GM21390 (cell line): Measurements from ENCODE around the gene PSMD3.

ENCODE experiments used
- ATAC-seq: cut with Tn5 transposase; IDR thresholded peaks from one replicate; pipeline ENCODE4 v1.9.1; 2021; ENCODE audit not compliant: unreplicated experiment

PSMD3 gene

DNA sequence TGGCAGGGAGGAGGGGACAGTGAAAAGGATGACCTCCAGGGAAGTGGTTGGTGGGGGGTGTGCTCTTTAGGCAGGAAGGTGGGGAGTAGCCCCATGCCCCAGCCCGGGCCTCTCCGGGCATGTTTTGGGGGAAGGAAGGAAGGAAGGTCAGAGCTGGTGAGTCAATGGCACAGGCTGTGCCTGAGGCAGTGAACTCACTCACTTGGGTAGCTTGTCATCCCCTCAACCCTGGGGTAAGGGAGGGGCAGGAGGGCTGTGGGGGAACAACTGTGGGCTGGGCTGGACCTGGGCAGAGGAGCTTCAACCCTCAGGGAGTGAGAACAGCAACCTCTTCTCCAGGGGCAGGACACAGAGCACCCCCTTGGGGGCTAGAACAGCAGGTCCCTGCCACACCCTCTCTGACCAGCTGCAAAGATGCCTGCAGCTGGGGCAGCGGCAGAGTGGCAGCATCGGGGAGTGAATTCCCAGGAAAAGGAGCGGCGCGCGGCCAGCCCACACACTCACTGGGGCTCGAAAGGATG lies 40.9 kb downstream of the PSMD3 start:
- ATAC-seq: no peak

DNA sequence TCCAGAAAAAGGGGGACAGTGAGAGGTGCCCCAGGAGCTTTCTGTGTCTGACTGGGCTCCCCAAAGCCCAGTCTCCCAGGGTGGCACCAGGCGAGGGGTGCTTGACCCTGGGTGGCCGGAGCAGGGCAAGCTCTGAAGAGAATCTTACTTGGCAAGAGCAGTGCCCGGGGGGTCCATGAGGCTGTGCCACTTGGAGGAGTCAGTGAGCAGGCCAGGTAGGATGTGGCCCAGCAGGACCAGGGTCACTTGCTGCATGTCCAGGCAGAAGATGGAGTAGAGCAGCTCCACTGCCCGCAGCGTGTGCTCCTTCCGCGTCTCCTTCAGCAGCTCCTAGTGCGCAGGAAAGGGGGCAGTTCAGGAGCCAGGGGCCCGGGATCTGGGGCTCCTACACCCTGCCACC lies 41.9 kb downstream of the PSMD3 start:
- ATAC-seq: no peak

DNA sequence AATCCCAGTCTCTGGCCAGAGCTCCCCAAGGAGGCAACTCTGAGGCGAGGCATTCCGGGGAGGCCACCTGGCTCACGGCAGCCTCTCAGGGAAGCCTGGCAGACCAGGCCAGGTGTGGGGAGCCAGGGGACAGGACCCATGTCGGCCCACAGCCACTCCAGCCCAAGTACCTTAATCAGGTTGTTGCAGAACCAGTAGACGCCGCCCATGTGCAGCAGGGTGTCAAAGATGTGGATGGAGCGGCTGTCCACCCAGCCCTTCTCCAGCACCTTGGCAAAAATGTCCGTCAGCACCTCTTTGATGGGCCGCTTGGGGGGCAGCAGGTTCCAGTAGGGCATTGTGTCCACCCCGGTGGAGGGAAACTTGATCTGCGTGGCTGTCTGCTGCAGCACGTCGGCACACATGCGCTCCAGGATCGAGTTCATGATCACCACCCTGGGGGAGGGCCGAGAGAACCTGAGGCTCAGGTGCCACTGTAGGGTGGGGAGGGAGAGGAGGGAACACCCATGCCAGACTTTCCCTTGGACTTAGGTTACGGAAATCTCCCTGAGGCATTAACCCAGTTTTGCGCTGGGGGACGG lies 42.4 kb downstream of the PSMD3 start:
- no peak for ATAC-seq

DNA sequence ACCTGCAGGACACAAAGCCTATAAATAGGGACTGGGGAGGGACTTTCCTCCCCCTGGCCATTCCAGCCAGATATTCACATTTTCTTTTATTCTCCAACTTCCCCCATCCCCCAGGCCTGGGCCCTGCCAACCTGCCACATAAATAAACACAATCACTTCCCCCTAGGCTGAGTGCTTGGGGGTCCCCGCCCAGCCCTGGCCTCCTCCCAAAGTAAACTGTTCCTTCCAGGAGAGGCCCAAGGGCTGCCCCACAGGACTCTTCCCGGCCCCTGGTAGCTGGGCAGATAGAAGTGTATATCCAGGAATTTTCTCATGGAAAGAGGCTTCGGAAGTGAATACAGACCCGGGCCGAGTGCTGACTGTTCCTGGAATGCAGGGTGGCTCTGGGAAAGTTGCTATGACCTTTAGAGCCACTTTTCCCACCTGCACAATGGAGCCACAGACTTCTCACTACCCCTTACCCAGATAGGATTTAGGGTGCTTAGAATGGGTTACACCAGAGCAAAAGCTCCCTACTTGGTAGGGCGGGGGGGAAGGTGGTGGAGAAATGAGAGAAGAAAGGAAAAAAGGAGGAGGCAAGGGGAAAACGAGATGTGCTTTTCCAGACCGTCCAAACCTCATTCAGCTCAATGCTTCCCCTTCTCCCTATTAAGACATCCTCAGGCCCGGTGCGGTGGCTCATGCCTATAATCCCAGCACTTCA lies 43.1 kb downstream of the PSMD3 start:
- no peak for ATAC-seq

DNA sequence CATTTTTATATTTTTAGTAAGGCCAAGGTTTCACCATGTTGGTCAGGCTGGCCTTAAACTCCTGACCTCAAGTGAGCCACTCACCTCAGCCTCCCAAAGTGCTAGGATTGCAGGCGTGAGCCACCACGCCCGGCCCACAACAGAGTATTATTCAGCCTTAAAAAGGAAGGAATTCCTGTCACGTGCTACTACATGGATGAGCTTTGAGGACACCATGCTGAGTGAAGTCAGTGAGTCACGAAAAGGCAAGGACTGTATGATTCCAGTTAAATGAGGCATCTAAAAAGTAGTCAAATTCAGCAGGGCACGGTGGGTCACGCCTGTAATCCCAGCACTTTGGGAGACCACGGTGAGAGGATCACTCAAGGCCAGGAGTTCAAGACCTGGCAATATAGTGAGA lies 44.3 kb downstream of the PSMD3 start:
- no peak for ATAC-seq

DNA sequence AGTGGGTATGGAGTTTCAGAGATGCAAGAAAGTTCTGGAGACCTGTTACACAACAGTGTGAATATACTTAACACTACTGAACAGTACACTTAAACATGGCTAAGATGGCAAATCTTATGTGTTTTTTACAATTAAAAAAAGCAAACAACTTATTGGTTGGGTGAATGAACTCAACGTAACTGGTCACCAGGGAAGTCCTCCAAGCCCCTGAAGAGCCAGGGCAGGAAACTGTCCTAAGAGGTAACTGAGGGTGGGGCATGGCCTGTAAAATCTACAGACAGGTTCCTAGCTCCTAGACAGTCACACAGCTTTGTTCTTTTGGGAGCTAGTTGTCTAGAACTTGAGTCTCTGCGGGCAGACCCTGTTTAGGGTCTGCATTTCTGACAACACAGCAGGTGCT lies 45.0 kb downstream of the PSMD3 start:
- no peak for ATAC-seq

DNA sequence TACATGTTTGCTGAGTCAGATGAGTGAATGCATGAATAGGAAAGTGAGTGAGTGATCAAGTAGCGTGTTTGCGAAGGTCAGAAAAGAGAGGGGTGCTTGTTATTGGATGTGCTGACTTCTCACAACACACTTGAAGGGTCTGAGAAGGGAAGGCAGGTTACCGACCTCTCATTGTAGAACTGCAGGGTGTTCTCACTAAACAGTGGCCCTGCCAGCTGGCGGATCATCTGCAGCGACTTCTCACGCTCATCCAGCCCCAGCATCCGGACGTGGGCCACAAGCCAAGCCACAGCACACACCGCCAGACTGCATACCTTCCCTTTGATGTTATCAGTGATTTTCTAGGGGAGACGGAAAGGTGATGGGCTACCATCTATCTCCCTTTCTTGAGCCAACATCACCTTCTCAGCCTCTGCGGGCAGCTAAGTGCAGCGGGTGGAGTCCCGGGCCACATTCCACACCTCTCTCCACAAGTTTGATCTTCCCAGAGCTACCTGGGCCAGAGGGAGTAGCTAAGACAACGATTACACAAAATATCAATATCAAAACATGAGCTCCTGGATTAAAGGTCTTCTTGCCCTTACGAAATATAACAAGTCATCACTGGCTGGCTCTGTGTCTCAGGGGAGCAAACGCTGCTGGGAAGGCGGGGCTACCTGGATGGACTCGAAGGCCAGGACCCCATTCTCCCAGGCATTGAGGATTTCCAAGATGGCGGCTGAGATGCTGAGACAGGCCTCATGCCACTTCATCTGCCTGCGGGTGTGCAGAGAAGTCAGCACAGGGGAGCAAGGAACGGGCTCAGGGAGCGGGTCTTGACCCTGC lies 45.6 kb downstream of the PSMD3 start:
- ATAC-seq: no peak

DNA sequence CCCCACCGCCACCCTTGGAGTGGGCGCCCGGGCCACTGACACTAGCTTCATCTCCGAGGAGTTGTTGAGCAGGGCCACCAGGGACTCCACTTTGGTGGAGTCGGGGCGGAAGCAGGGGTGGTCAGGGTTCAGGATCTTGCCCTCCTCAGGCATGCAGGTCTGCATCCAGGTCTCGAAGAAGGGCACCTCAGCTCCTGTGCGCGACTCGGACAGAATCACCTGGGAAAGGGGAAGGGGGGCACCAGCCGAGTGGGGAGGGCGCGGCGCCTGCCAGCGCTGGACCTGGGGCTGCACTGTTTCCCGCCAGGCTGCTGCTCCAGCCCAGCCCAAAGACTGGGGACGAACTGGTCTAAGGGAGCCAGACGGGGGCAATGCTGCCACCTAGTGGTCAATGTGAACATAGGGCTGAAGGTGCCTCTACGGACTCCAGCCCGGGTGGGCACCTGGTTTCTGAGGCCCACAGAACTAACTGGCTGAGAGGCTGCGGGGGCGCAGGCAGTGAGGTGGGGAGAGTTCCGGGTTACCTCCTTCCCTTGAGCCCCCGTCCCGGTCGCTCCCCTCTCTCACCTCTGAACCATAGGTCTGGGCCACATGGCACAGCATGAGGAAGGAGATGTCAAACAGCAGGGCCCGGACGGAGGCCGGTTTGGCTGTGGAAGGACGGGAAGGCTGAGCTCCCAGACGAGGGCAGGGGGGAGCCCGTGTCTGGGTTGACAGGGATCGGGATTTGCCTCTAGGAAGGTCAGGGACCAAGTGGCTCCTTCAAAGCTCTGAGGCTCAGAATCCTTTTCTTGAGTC lies 46.4 kb downstream of the PSMD3 start:
- ATAC-seq: no peak

DNA sequence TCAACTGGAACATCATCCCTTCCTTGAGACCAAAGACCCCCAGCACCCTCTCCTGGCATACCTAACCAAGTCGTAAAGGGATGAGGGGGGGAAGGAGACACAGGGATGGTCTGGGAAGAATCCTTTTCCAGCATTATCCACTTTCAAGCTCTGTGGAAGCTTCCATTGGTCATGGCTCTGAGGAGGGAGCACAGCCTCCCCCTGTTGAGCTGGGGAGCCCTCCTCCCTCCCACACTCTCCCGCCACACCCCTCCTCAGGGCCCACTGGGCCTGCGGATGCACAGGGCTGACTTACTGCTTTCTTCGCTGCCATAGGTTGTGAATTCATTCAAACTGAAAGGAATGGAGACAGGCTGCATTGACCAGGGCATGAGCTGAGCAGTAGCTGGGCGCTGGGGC lies 47.0 kb downstream of the PSMD3 start:
- no peak for ATAC-seq

DNA sequence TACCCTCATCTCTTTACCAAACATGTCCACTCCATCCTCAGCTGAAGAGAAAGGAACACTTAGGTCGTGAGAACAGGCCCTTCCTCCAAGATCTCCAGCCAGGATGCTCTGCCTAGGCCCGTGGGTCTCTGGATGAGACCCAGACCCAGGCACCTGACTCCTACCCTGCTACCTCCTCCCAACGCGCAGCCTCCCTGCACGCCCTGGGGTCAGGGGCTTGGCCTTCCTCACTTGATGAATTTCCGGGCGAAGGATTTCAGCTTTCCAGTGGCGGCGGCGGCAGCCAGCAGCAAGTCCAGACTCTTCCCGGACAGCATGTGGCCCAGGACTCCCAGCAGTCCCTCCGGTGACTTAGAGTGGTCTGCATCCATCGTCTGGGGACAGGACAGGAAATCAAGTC lies 48.0 kb downstream of the PSMD3 start:
- ATAC-seq: no peak

DNA sequence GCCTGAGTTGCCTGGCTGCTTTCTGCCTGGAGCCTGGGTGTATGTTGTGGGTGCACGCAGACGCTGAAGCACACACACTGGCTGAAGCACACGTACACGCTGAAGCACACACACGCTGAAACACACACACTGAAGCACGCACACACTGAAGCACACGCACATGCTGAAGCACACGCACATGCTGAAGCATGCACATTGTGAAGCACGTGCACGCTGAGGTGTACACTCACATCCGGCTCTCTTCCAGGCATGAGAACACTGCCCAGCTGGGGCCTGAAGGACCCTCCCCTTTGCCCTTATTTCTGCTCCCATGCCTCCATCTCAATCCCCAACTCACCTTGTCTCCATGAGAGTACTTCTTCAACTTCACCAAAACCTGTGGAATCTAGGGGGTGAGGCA lies 51.1 kb downstream of the PSMD3 start:
- no peak for ATAC-seq

DNA sequence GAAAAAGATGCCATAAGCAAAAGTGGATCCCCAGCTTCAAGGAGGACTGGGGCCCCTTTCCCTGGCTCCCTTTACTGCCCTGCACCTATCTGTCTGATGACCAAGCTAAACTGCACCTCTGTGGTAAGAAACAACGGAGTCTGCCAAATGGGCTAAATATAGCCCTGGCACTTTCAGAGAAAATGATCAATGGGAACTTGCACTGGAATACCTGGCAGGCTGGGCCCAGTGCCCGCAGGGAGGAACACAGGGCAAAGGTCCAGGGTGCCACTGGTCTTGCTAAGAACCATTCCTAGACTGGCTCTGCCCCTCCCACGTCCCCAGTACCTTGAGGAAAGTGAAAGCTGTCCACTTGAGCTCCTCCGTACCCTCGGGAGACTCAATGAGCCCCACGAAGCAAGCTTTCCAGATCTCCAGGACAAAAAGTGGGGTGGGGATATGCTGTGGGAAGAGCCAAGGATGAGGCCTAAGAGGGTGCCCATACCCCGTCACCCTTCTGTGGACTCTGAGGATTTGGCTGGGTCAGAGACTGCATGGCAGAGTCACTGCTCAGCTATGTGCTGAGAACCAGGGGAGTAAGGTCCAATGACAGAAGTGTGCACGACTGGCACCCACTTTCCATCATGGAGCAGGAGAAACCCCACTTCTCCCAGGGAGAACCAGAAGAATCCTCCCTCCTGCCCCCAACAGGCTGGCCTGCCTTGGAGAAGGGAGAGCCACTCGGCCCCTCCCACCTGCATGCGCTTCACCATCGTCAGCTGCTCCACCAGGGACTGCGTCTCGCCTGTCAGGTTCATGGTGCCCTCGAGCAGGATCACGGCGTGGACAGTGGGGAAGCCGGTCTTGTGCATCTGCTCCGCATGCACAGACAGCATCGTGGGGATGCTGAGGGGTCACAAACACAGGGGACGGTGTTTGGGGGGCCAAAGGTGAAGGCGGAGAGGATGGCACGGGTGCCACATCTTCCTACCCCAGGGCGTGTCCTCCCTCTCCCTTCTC lies 52.0 kb downstream of the PSMD3 start:
- no peak for ATAC-seq

DNA sequence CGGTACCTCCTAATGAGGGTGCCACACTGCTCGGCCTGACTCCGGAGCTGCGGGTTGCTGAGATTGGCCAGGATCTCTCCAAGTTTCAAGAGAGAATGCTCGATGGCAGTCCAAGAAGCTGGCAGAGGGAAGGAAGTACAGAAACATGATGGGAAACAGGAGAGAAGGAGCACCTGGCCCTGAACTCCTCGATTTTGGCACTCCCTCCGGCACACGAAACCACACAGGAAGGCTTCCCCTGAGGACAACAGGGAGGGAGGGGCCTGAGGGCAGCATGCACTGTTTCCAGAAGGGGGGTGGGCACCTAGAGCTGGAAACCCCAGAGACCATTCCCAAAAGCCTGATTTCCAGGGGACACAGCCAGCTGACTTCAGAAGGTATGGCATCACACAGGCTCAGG lies 52.7 kb downstream of the PSMD3 start:
- ATAC-seq: no peak

DNA sequence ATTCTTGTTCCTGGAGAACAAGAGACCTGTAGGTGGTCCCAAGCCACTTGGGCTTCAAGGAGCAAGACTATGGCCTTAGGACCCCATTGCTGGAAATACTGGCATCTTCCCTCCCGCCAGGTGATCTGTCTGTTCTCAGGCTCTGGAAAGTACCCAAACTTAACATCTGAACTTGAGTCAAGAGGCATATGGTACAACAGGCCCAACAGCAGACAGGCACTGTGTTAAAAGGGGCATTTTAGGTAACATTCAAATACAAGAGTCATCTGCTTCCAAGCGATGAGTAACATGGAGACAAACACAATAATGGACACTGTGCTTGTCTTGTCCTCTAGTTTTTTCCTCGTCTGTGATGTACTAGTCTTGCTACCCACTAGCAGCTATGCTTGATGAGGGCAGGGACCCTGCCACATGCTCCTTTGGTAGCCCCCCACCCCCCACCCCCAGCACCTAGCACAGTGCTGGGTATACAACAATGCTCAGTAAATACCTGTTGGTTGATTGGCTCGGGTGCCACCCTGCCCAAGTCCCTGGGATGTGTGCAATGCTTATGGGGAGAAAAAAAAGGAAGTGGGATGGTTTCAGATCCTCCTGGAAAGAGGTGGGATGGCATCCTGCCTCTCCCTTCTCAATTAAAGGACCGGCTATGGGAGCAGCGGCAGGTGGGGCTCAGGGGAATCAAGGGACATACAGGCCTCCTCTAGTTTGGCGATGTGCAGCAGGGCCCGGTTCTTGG lies 54.0 kb downstream of the PSMD3 start:
- ATAC-seq: no peak

DNA sequence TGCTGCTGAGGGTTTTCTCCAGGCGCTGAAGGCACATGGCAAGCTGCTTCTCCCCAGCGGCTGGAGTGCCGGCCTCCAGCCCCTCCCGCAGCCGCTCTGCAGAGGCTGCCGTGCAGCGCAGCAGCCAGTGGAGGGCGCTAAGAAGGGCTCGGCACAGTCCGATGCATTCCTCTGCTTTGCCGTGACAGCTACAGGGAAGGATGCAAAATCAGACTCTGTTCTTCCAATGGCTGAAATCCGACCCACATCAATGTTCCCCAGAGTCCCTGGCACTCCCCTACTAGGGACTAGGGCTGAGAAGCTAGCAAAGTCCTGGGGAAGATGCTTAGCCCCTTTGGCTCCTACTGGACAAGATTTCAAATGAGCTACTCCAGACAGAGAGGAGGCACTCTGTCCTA lies 54.6 kb downstream of the PSMD3 start:
- no peak for ATAC-seq

DNA sequence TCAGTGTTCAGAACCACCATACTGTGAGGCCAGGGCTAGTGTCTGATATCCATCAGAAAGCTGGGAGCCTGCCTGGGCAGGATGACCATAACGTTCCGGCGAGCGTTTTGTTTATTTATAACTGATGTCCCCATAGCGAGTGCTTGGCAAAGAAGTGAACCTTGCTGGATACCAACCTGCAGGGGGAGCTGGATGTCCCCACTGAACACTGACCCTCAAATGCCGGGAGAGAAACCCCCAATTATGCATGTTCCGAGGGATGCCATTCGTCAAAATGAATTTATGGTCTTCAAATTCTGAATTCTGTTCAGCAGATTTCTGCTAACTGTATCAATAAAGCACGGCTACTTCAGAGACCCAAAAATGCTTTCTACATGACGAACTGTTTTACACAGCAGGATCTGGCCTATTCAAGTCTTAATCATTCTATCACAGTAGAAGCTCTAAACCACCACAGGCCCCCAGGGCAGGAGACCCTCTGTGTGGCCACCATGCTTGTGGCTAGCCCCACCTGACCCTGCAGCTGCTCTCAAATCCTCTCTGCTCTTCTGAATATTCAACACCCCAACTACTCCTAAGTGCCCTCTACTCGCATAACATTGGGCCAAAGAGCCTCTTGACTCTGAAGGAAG lies 58.4 kb downstream of the PSMD3 start:
- no peak for ATAC-seq

DNA sequence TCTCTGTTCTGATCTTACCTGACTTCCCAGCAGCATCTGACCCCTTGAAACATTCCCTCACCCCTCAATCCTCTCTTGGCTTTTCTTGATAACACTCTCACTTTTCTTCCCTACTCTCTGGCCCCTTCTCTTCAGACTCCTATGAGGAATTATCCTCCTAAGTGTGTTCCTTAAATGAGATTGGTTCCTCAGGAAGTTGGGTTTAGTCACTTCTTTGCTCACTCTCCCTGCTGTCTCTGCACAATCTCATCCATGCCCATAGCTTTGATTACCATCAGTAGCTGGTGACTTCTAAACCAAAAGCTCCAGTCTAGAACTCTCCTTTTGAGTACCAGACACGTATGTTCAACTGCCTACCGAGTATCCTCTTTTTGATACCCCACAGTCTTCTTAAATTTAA lies 60.6 kb downstream of the PSMD3 start:
- ATAC-seq: no peak
